Endothelial cell of umbilical vein (primary cell): ENCODE data around the gene SRSF1.

Experiments used
- POLR2AphosphoS5 ChIP-seq: IDR thresholded peaks from 2 replicates; pipeline ENCODE4 v1.6.1; 2012; ENCODE audit warnings: low read depth, mild to moderate bottlenecking, control low read depth, low read length, moderate library complexity; ENCODE audit not compliant: insufficient read depth
- TF ChIP-seq, protein P1 (sequence below), 2 donors: IDR thresholded peaks; 1 replicate in 1 of 2; 2 replicates in 1 of 2; pipeline ENCODE4 v1.5.1; 2011; ENCODE audit warnings: low read length in 2 of 2, mild to moderate bottlenecking in 2 of 2, moderate library complexity in 2 of 2, control low read depth in 1 of 2, inconsistent platforms in 1 of 2, low read depth in 1 of 2; ENCODE audit not compliant: insufficient read depth in 1 of 2; ENCODE audit errors: extremely low read depth in 1 of 2

- TF ChIP-seq, protein P1, sequence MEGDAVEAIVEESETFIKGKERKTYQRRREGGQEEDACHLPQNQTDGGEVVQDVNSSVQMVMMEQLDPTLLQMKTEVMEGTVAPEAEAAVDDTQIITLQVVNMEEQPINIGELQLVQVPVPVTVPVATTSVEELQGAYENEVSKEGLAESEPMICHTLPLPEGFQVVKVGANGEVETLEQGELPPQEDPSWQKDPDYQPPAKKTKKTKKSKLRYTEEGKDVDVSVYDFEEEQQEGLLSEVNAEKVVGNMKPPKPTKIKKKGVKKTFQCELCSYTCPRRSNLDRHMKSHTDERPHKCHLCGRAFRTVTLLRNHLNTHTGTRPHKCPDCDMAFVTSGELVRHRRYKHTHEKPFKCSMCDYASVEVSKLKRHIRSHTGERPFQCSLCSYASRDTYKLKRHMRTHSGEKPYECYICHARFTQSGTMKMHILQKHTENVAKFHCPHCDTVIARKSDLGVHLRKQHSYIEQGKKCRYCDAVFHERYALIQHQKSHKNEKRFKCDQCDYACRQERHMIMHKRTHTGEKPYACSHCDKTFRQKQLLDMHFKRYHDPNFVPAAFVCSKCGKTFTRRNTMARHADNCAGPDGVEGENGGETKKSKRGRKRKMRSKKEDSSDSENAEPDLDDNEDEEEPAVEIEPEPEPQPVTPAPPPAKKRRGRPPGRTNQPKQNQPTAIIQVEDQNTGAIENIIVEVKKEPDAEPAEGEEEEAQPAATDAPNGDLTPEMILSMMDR (IDR thresholded peaks at IDR 0.05; ENCODE audit: extremely low read depth in 1 of 2, insufficient read depth in 1 of 2, low read depth in 1 of 2, low read length in 2 of 2) = no peak
- TF ChIP-seq POLR2AphosphoS5 = no peak
Observed at GRCh38 chr17:57966875-57967274, 40.2 kb downstream of the SRSF1 start.
